Right ventricle myocardium superior (tissue), 1 donor: ENCODE results near the gene IBSP. TPM values are rescaled to one million over a fixed set of nuclear protein-coding genes. Genes with fewer than 3 reads are reported as not detected.

Experiments used
- ATAC-seq: fragments of 200-7000 bp; cut with Tn5 transposase; one replicate; pipeline ENCODE4 v1.9.1; 2020; ENCODE audit warnings: mild to moderate bottlenecking; ENCODE audit not compliant: poor library complexity
- DNase-seq: peaks from one replicate; pipeline ENCODE4 v3.0.0-alpha.2; 2020
- intact Hi-C: fragments of 100-400 bp; cut with DNase I; formaldehyde crosslinking; loops from one replicate; pipeline ENCODE4 v1.11.2; 2022
- total RNA-seq: library from RNA; stranded (reverse); fragmentation: NEBNext Ultra II Directional; extraction: Animal tissue kit (Norgen Biotek cat#: 25700); gene quantifications from one replicate; pipeline ENCODE4 v1.2.1, GENCODE V29; 2021
- donor health status: DM: no; HTN: yes; CAD: no; lungs with severe emphysema.

IBSP gene
- total RNA-seq, 1 donor from 2014 or later = not detected

GRCh38 chr4:87835197-87835596 lies 35.8 kb downstream of the IBSP start:
- DNase-seq (no peak), ATAC-seq (no peak)
- intact Hi-C loops = no loop called here

GRCh38 chr4:87835743-87836142 lies 36.4 kb downstream of the IBSP start:
- intact Hi-C loops = no loop called here
- ATAC-seq (no peak), DNase-seq (no peak)

GRCh38 chr4:87838205-87838604 lies 38.9 kb downstream of the IBSP start:
- DNase-seq (no peak), ATAC-seq (no peak)

GRCh38 chr4:87838890-87839591 lies 39.7 kb downstream of the IBSP start:
- intact Hi-C loops = loop anchor here (2.0 kb wide), 1 partner anchor 160 kb away; no protein-coding TSS in a partner anchor
- ATAC-seq (peak; percentile 79), DNase-seq (peak; percentile 43)

More at GRCh38 chr4:87838205-87838604, 38.9 kb downstream of the IBSP start:
- intact Hi-C loops = loop anchor here (2.0 kb wide), 1 partner anchor 159 kb away; no protein-coding TSS in a partner anchor

- DNase-seq (no peak), ATAC-seq (no peak)
- intact Hi-C loops = loop anchor here (2.0 kb wide), 1 partner anchor 161 kb away; no protein-coding TSS in a partner anchor
Observed at GRCh38 chr4:87839592-87839946, 40.2 kb downstream of the IBSP start.

GRCh38 chr4:87840149-87840548 lies 40.8 kb downstream of the IBSP start:
- ATAC-seq = no peak
- intact Hi-C loops = no loop called here
- no peak for DNase-seq

GRCh38 chr4:87843936-87844335 lies 44.6 kb downstream of the IBSP start:
- intact Hi-C loops = no loop called here
- ATAC-seq (peak; percentile 88), DNase-seq (no peak)

GRCh38 chr4:87844452-87844851 lies 45.1 kb downstream of the IBSP start:
- DNase-seq = no peak
- intact Hi-C loops = no loop called here
- ATAC-seq = no peak

GRCh38 chr4:87846226-87846625 lies 46.9 kb downstream of the IBSP start:
- intact Hi-C loops = loop anchor here (5.0 kb wide), 1 partner anchor 304 kb away; no protein-coding TSS in a partner anchor
- ATAC-seq (no peak), DNase-seq (no peak)

GRCh38 chr4:87848622-87849351 lies 49.4 kb downstream of the IBSP start:
- intact Hi-C loops = loop anchor here (5.0 kb wide), 1 partner anchor 306 kb away; no protein-coding TSS in a partner anchor
- ATAC-seq (peak; percentile 89), DNase-seq (no peak)

GRCh38 chr4:87849612-87850011 lies 50.3 kb downstream of the IBSP start:
- intact Hi-C loops = loop anchor here (5.0 kb wide), 1 partner anchor 307 kb away; no protein-coding TSS in a partner anchor
- ATAC-seq (no peak), DNase-seq (no peak)

GRCh38 chr4:87851332-87851731 lies 52.0 kb downstream of the IBSP start:
- intact Hi-C loops = no loop called here
- DNase-seq (no peak), ATAC-seq (peak; percentile 55)

GRCh38 chr4:87851953-87852352 lies 52.6 kb downstream of the IBSP start:
- intact Hi-C loops = loop anchor here (2.0 kb wide), 1 partner anchor 121 kb away; no protein-coding TSS in a partner anchor
- DNase-seq = no peak

GRCh38 chr4:87853108-87853507 lies 53.8 kb downstream of the IBSP start:
- ATAC-seq (no peak), DNase-seq (no peak)
- intact Hi-C loops = loop anchor here (2.0 kb wide), 1 partner anchor 120 kb away; no protein-coding TSS in a partner anchor

More at GRCh38 chr4:87851953-87852352, 52.6 kb downstream of the IBSP start:
- ATAC-seq = no peak

GRCh38 chr4:87853891-87854290 lies 54.5 kb downstream of the IBSP start:
- ATAC-seq = no peak
- no peak for DNase-seq
- intact Hi-C loops = loop anchor here (2.0 kb wide), 1 partner anchor 119 kb away; no protein-coding TSS in a partner anchor

- intact Hi-C loops = loop anchor here (5.0 kb wide), 1 partner anchor 357 kb away; no protein-coding TSS in a partner anchor
- no peak for ATAC-seq
- DNase-seq = no peak
Observed at GRCh38 chr4:87855559-87855958, 56.2 kb downstream of the IBSP start.

GRCh38 chr4:87856816-87857215 lies 57.5 kb downstream of the IBSP start:
- intact Hi-C loops = loop anchor here (5.0 kb wide), 1 partner anchor 355 kb away; no protein-coding TSS in a partner anchor
- DNase-seq (no peak), ATAC-seq (no peak)

GRCh38 chr4:87857789-87858188 lies 58.4 kb downstream of the IBSP start:
- ATAC-seq (no peak), DNase-seq (no peak)
- intact Hi-C loops = loop anchor here (5.0 kb wide), 1 partner anchor 355 kb away; no protein-coding TSS in a partner anchor
